ENCODE measurements around the gene PCMTD2.

- TF ChIP-seq CTCF (IDR thresholded peaks at IDR 0.05; ENCODE audit: low read depth, low read length, poor library complexity, severe bottlenecking) (no peak), EZH2phosphoT487 (IDR thresholded peaks at IDR 0.05; ENCODE audit: borderline replicate concordance, low read length) (no peak)
These were observed 39.5 kb upstream of the PCMTD2 start for GRCh38 chr20:64216036-64216435.

Data from DOHH2 (cell line).